K562 (cell line): ENCODE data around the gene NUP214.

Experiments
- CREM ChIP-seq: IDR thresholded peaks from 2 replicates; pipeline ENCODE4 v1.6.1; 2014; ENCODE audit warnings: antibody characterized with exemption, low read depth
- NKRF ChIP-seq: fragments of 450-650 bp; IDR thresholded peaks from 2 replicates; pipeline ENCODE4 v1.6.1; 2016; ENCODE audit warnings: borderline replicate concordance
- PHF20 ChIP-seq: fragments of 450-650 bp; IDR thresholded peaks from 2 replicates; pipeline ENCODE4 v1.6.1; 2018; ENCODE audit not compliant: partially characterized antibody
- PHTF2 ChIP-seq: fragments of 250-450 bp; sonication (Bioruptor Pico); IDR thresholded peaks from 2 replicates; pipeline ENCODE4 v1.5.0; 2021; ENCODE audit warnings: mild to moderate bottlenecking
- RAD21 ChIP-seq, 2 experiments: fragments of 250-450 bp in 1 of 2; fragments of 450-650 bp in 1 of 2; sonication (Bioruptor Pico) in 1 of 2; formaldehyde crosslinking in 1 of 2; IDR thresholded peaks in 1 of 2; conservative IDR thresholded peaks in 1 of 2; 2 replicates each; pipeline versions ENCODE4 v1.4.0 to v1.8.0; 2020 to 2022; ENCODE audit warnings: mild to moderate bottlenecking in 2 of 2, moderate library complexity in 1 of 2
- SMC3 ChIP-seq: conservative IDR thresholded peaks from 2 replicates; pipeline ENCODE4 v1.6.1; 2011; ENCODE audit warnings: low read depth, low read length, improper control_type of control experiment; ENCODE audit not compliant: insufficient read depth
- TAF1 ChIP-seq: IDR thresholded peaks from 2 replicates; pipeline ENCODE4 v1.6.1; 2011; ENCODE audit warnings: mild to moderate bottlenecking, low read length, moderate library complexity; ENCODE audit not compliant: insufficient read depth, control insufficient read depth, severe bottlenecking; ENCODE audit errors: extremely low read depth
- TEAD4 ChIP-seq, 2 experiments: sonication (generic) in 1 of 2; formaldehyde crosslinking in 1 of 2; IDR thresholded peaks; 2 replicates each; pipeline versions ENCODE4 v1.6.1 to v1.8.0; 2012 to 2022; ENCODE audit warnings: borderline replicate concordance in 1 of 2, inconsistent platforms in 1 of 2, low read length in 1 of 2, mild to moderate bottlenecking in 1 of 2, missing genetic modification reagents in 1 of 2
- USF2 ChIP-seq: sonication (generic); formaldehyde crosslinking; IDR thresholded peaks from 2 replicates; pipeline ENCODE4 v1.5.0; 2020; ENCODE audit warnings: missing genetic modification reagents
- ZHX1 ChIP-seq: fragments of 150-350 bp; conservative IDR thresholded peaks from 2 replicates; pipeline ENCODE4 v1.6.1; 2014; ENCODE audit warnings: low read length
- ZNF232 ChIP-seq: sonication (generic); formaldehyde crosslinking; IDR thresholded peaks from 2 replicates; pipeline ENCODE4 v1.8.0; 2022; ENCODE audit warnings: mild to moderate bottlenecking, missing genetic modification reagents
- ZNF354B ChIP-seq: fragments of 250-450 bp; sonication (Bioruptor Pico); IDR thresholded peaks from 2 replicates; pipeline ENCODE4 v1.4.0; 2020

- TF ChIP-seq ZHX1 (no peak), TAF1 (no peak), ZNF232 (CRISPR knock-in tag) (no peak), CREM (no peak), TEAD4 (IDR thresholded peaks at IDR 0.05; ENCODE audit: low read length) (no peak), TEAD4 (CRISPR knock-in tag; IDR thresholded peaks at IDR 0.05; ENCODE audit: borderline replicate concordance) (no peak), RAD21 (CRISPR knock-in tag; conservative IDR thresholded peaks at IDR 0.05 in 1 of 2, IDR thresholded peaks at IDR 0.05 in 1 of 2) (no peak), USF2 (CRISPR knock-in tag) (no peak), PHTF2 (CRISPR knock-in tag) (no peak), PHF20 (no peak), SMC3 (no peak), ZNF354B (CRISPR knock-in tag) (no peak), NKRF (no peak)
These were observed 129.2 kb downstream of the NUP214 start for GRCh38 chr9:131254626-131255025.
